Measurements from ENCODE around the gene KBTBD3.
A peak's percentile ranks its signal among the peaks of the same experiment; 100 is the strongest.

The KBTBD3 gene, protein sequence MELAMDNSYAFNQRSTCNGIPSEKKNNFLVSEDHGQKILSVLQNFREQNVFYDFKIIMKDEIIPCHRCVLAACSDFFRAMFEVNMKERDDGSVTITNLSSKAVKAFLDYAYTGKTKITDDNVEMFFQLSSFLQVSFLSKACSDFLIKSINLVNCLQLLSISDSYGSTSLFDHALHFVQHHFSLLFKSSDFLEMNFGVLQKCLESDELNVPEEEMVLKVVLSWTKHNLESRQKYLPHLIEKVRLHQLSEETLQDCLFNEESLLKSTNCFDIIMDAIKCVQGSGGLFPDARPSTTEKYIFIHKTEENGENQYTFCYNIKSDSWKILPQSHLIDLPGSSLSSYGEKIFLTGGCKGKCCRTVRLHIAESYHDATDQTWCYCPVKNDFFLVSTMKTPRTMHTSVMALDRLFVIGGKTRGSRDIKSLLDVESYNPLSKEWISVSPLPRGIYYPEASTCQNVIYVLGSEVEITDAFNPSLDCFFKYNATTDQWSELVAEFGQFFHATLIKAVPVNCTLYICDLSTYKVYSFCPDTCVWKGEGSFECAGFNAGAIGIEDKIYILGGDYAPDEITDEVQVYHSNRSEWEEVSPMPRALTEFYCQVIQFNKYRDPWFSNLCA

GRCh38 chr11:106076919-106077608 is at the start of gene KBTBD3:
TSS of gene KBTBD3 (minus strand) at chr11:106077347. CDS start at chr11:106059097, 18,250 bp downstream.
- peak; percentile 99 for DNase-seq (ENCODE audit: low spot score)

GRCh38 chr11:106121570-106122320 is 44.6 kb upstream of the KBTBD3 start:
- no peak for DNase-seq (ENCODE audit: low spot score)

GRCh38 chr11:106105986-106106385 is 28.8 kb upstream of the KBTBD3 start:
- DNase-seq (ENCODE audit: low spot score), result no peak

- no peak for DNase-seq (ENCODE audit: low spot score)
Measured at GRCh38 chr11:106101819-106102218, 24.7 kb upstream of the KBTBD3 start.

DNA sequence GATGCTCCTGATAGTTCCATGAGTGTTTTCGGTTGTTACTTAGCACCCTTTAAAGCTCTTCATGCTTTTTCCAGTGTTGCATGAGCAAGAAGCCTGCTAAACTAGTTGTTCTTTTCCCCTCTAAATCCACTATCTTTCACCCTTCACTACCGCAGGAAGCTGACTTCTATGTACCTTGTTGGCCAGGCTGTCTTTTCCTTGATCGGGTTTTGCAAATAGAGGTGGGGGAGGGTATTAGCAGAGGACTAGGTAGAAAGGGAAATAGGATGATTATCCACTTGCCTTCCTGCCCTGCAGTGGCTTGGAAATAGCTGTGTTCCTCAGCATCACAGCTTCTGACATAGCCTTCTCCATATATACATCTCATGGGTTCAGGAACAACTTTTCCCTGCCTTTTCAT is 24.2 kb upstream of the KBTBD3 start:
- DNase-seq (ENCODE audit: low spot score), result no peak

- DNase-seq (ENCODE audit: low spot score), result no peak
Measured at GRCh38 chr11:106098893-106099553, 21.9 kb upstream of the KBTBD3 start.

GRCh38 chr11:106092446-106092845 is 15.3 kb upstream of the KBTBD3 start:
- no peak for DNase-seq (ENCODE audit: low spot score)

- DNase-seq (ENCODE audit: low spot score), result no peak
Measured at GRCh38 chr11:106091480-106092123, 14.5 kb upstream of the KBTBD3 start.

DNA sequence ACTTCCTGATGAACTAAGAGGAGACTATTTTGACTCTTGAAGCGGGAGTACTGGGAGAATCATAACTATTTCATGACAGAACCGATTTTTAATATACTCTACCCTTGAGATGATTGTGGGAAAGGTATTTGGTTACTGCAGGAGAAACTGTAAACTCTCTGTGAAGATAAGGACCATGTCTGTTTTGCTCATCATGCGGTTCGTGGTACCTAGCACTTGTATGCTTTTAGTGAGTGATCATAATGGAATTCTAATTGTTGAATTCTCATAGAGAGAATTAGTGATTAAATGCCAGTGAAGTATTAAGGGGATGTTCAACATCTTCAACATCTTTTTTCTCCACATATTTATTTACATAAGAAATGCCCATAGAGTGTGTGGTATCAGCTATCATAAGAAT is 11.7 kb upstream of the KBTBD3 start:
- no peak for DNase-seq (ENCODE audit: low spot score)

GRCh38 chr11:106087815-106088435 is 10.8 kb upstream of the KBTBD3 start:
- DNase-seq (ENCODE audit: low spot score), result peak; percentile 61

DNA sequence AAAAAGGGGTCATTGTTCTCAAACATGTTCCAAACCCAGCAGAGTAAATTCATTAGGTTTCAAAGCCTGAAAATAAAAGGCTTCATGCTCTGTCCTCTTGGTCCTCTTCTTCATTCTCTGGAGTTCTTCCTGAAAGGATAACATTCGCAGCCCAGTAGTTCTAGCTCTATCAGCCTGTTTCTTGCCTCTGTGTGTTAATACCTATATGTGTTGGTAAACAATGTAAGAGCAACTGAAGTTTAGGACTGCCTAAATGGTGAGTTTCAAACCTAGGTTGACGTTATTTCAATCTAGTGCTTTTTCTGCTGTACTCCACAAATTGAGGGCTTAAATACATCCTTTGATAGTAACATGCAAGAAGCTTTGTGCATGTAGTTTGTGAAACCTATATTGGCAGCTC is 9.7 kb upstream of the KBTBD3 start:
- DNase-seq (ENCODE audit: low spot score), result no peak

DNA sequence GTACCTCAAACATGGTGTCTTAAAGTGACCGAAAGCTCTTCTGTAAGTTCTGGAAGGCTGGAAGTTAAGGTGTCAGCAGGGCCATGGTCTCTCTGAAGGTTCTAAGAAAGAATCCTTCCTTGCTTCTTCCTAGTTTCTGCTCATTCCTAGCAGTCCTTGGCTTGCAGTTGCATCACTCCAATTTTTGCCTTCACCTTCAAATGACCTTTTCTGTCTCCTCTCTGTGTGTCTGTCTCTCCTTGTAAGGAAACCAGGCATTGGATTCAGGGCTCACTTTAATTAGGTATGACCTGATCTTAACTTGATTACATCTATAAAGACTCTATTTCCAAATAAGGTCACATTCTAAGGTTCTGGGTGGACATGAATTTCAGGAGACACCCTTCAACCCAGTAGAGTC is 9.0 kb upstream of the KBTBD3 start:
- no peak for DNase-seq (ENCODE audit: low spot score)

DNA sequence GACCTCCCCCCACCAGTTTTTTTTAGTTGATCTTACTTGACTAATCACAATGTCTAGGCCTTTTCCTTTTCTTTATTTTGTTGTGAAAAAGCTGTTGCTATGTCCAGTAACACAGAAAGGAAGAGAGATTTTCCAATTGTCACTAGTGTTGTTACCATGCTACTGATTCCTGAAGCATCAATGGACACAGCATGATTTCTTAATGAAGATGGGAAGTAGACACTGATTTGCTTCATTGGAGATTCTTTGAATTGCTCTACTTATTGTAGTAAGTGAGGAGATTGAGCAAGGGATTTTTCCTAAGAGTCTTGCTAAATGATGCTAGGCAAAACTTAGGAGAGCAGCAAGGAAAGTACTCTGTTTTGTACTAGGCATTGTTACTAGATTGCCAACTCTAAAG is 4.9 kb upstream of the KBTBD3 start:
- DNase-seq (ENCODE audit: low spot score), result no peak

GRCh38 chr11:106077609-106078455 is 685 bp upstream of the KBTBD3 start, which contains the start of gene AASDHPPT:
TSS of gene AASDHPPT (plus strand) at chr11:106077662. CDS start at chr11:106077711, 49 bp downstream.
- DNase-seq (ENCODE audit: low spot score), result no peak

DNA sequence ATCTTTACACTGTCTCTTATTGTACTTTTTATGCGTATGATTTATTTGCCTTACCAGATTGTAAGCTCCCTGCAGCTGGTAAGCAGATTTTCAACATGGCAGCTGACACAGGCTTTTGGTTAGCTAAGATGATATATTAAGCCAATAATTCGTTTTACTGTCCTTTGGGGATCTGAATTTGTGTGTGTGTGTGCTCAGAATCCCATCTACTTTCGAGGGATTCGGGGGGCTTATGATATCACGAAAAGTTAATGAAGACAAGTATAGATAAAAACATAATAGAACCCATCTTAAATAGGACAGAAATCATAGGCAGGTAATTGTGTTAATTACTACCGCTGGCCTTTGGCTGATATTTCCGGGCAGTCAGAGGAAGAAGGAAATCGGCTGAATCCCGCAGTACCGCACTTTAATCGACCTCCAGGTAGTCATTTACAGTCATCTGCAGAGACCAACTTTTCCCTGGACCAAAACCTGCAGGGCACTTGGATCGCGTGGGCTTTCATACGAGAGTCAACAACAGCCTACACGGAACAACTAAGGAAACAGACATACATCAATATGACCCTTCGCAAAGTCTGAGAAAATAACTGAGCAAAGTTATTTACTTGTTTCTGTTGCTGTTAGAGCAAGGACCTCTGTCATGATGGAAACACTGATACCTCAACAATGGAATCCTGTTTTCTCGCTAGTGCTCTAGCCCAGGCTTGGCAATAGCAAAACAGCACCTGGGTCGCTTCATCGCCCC is 802 bp downstream of the KBTBD3 start:
- peak; percentile 11 for DNase-seq (ENCODE audit: low spot score)

DNA sequence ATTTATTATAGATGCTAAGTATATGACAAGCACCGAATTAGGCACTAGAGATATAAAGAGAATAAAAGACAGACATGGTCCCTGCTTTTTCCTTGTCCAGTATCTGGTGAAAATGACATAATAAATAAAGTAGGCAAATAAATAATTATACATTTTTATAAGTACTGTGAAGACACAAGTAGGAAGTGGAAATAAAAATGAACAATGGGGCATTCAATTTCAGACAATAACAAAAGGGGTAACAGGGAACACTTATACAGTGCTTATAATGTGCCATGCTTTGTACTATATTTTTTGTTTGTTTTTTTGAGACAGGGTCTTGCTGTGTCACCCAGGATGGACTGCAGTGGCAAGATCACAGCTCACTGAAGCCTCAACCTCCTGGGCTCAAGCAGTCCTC is 4.3 kb downstream of the KBTBD3 start:
- no peak for DNase-seq (ENCODE audit: low spot score)

DNA sequence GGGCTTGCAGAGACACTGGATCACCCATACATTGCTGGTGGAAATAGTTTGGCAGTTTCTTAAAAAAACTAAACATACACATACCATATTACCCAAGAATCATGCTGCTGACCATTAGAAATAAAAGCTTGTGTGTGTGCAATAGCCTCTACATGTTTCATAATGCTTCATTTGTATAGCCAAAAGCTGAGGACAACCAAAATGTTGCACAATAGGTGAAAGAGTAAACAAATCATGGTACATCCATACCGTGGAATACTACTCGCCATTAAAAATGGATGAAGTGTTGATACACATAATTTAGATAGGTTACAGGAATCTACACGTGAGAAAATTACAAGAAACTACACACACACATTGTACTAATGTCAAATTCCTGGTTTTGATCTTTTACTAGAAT is 6.5 kb downstream of the KBTBD3 start:
- DNase-seq (ENCODE audit: low spot score), result no peak

DNA sequence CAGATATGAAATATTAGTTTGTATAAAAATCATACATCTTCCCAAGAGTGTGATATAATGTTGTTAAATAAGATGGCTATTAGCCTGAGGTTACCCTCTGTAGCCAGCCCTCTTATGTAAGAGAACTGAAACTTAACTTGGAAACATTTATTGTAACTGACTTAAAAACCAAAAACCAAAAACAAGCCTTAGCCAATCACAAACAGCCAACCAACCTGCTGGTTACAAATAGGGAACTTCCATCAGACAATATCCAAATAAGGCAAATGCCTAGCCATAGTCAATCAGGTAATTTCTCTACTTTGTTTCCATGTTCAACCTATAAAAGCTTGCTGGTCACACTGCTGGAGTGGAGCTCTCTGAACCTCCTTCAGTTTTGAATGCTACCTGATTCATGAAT is 14.1 kb downstream of the KBTBD3 start:
- DNase-seq (ENCODE audit: low spot score), result no peak

All from NAMALWA (cell line).